Posterior vena cava (tissue), 2 donors: Measurements from ENCODE around the gene AVL9. TPM values are rescaled to one million over a fixed set of nuclear protein-coding genes. Genes with fewer than 3 reads are reported as not detected.
A peak's percentile ranks its signal among the peaks of the same experiment; 100 is the strongest.
"Not testable (repeated sequence)": the region's sequence is repeated elsewhere in the genome, so short reads cannot be mapped to it uniquely, and the experiment has no call there.

Experiments used
- DNase-seq: peaks from one replicate; pipeline ENCODE4 v3.0.0-alpha.2; 2020; ENCODE audit warnings: low spot score
- intact Hi-C, 2 donors: fragments of 100-400 bp; cut with DNase I; formaldehyde crosslinking; loops; one replicate each; pipeline versions ENCODE4 v1.14.1 to v1.14.2; 2022 to 2023
- total RNA-seq, 2 donors: library from RNA; stranded (reverse); fragmentation: NEBNext Ultra II Directional; extraction: Animal tissue kit (Norgen Biotek cat#: 25700); gene quantifications; one replicate each; pipeline ENCODE4 v1.2.1, GENCODE V29; 2021
- donor health status: DM: yes; HTN: yes; CAD: no.
- donor health status: DM: yes; HTN: yes; CAD: no.

The AVL9 gene
- total RNA-seq, 2 donors from 2014 or later, result 25.5 to 28.8 TPM

DNA sequence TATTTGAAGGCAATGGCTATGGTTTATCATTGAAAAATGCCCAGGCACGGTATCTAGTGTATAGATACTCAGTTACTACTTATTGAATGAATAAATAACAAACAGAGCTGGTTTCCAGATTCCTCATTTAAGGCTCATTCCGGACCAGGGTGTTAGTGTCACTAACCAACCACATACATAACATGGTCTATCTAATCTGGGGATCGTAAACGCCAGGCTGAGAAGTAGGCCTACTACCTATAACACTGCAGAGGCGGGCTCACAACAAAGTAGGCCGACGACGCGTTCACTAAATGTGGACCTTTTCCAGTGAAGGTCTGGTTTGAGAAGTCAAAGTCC, 5.5 kb upstream of the AVL9 start:
- DNase-seq, result no peak
- intact Hi-C loops, result loop anchor here in 1 of 2 donors (10.0 kb wide), 1 partner anchor 95 kb away; no protein-coding TSS in a partner anchor

GRCh38 chr7:32490127-32490796, 5.0 kb upstream of the AVL9 start, which contains the start of gene LSM5:
Gene LSM5, minus strand, starts transcription at chr7:32490380. Its CDS starts 15 bp downstream, at chr7:32490365.
- intact Hi-C loops, result loop anchor here in 1 of 2 donors (10.0 kb wide), 1 partner anchor 95 kb away; no protein-coding TSS in a partner anchor
- peak; percentile 98 for DNase-seq

DNA sequence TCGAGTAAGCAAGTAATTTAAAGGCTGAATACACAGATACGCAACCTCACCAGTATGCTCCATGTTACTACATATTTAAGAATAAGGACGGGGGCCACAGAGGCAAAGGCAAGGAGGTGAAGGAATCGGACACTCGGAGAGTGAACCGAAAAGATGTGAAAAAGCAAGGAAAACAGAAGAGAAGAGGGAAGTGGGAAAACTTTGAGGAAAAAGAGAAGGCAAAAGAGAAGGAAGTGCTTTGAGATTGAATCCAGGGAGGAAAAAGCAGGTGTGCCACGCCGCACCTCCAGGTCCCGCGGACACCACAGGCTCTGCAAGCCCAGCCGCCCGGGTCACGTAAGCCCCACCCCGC, 367 bp upstream of the AVL9 start:
- intact Hi-C loops, result loop anchor here in 1 of 2 donors (10.0 kb wide), 1 partner anchor 90 kb away; no protein-coding TSS in a partner anchor
- DNase-seq, result no peak

- intact Hi-C loops, result loop anchor here in 1 of 2 donors (10.0 kb wide), 1 partner anchor 89 kb away; no protein-coding TSS in a partner anchor
These were observed 944 bp downstream of the AVL9 start for GRCh38 chr7:32496052-32496813.

GRCh38 chr7:32499755-32500154, 4.5 kb downstream of the AVL9 start:
- not testable (repeated sequence) for DNase-seq
- intact Hi-C loops, result loop anchor here in 1 of 2 donors (10.0 kb wide), 1 partner anchor 85 kb away; no protein-coding TSS in a partner anchor

More at GRCh38 chr7:32496052-32496813, 944 bp downstream of the AVL9 start:
- DNase-seq, result no peak

DNA sequence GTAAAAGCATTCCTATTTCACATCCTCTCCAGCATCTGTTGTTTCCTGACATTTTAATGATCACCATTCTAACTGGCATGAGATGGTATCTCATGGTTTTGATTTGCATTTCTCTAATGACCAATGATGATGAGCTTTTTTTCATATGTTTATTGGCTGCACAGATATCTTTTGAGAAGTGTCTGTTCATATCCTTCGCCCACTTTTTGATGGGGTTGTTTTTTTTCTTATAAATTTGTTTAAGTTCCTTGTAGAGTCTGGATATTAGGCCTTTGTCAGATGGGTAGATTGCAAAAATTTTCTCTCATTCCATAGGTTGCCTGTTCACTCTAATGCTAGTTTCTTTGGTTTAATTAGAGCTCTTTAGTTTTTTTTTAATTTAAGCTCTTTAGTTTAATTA, 4.9 kb downstream of the AVL9 start:
- DNase-seq, intact Hi-C loops: not testable (repeated sequence)

GRCh38 chr7:32500922-32501341, 5.6 kb downstream of the AVL9 start:
- no peak for DNase-seq
- intact Hi-C loops, result no loop called here

- intact Hi-C loops, result no loop called here
- no peak for DNase-seq
These were observed 6.2 kb downstream of the AVL9 start for GRCh38 chr7:32501522-32501921.

DNA sequence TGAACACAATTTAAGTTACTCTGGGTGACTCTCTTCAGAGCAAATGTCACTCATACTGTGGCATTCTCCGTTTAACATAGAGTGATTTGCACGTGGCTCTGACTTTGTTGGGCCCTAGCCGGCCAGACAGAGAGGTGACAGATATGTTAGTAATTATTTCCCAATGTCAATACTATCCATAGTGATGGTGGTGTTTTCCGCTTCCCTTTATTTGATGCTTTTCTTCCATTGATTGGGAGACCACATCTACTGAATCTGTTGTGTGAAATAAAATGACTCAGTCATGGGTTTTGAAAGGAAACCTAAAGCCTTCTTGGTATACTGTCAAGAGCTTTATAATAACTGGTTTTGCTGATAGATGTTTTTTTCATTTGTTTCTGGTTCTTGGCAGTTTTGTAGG, 7.4 kb downstream of the AVL9 start:
- DNase-seq, result no peak
- intact Hi-C loops, result no loop called here

- intact Hi-C loops, result no loop called here
- no peak for DNase-seq
These were observed 11.2 kb downstream of the AVL9 start for GRCh38 chr7:32506266-32507054.

GRCh38 chr7:32507414-32507813, 12.1 kb downstream of the AVL9 start:
- intact Hi-C loops, result no loop called here

GRCh38 chr7:32511791-32512190, 16.5 kb downstream of the AVL9 start:
- intact Hi-C loops, result loop anchor here in 1 of 2 donors (5.0 kb wide), 1 partner anchor 1374 kb away; no protein-coding TSS in a partner anchor
- no peak for DNase-seq

More at GRCh38 chr7:32507414-32507813, 12.1 kb downstream of the AVL9 start:
- DNase-seq, result no peak

- no peak for DNase-seq
- intact Hi-C loops, result loop anchor here in 1 of 2 donors (5.0 kb wide), 1 partner anchor 1376 kb away; no protein-coding TSS in a partner anchor
These were observed 17.9 kb downstream of the AVL9 start for GRCh38 chr7:32513210-32513609.

- DNase-seq, result no peak
- intact Hi-C loops, result loop anchor here in 1 of 2 donors (5.0 kb wide), 1 partner anchor 71 kb away; no protein-coding TSS in a partner anchor
These were observed 20.7 kb downstream of the AVL9 start for GRCh38 chr7:32515890-32516550.

DNA sequence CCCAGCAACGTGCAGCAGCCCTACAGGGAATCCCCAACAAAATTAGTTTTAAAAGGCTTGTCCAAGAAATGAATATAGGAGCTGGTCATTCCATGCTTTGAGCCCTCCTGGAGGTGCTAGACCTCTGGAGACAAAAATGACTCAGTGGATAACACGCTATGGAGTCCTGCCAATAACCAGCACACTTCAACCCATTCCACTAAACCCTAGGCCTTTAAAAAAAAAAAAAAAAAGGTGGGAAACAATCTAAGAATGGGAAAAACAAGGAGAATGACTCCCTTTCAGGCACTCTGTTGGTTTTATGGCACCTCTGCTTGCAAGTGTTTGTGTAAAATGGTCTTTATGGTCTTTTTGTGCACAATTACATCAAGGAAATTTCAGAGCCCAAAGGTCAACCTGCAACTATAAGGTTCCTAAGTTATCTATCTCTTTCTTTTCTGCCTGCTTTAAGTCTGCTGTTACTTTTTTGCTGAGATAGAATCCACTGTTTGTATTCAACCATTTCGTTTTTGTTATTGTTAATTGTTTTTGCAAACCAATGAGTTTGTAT, 21.3 kb downstream of the AVL9 start:
- no peak for DNase-seq
- intact Hi-C loops, result loop anchor here in 1 of 2 donors (5.0 kb wide), 1 partner anchor 71 kb away; no protein-coding TSS in a partner anchor

GRCh38 chr7:32518534-32519140, 23.3 kb downstream of the AVL9 start:
- intact Hi-C loops, result loop anchor here in 1 of 2 donors (5.0 kb wide), 1 partner anchor 69 kb away; no protein-coding TSS in a partner anchor
- DNase-seq, result no peak

GRCh38 chr7:32519763-32520162, 24.5 kb downstream of the AVL9 start:
- intact Hi-C loops, result loop anchor here in 1 of 2 donors (5.0 kb wide), 1 partner anchor 68 kb away; no protein-coding TSS in a partner anchor

More at GRCh38 chr7:32519763-32520162, 24.5 kb downstream of the AVL9 start:
- no peak for DNase-seq
